ENCODE results near the gene CACNA1E. TPM values are rescaled to one million over a fixed set of nuclear protein-coding genes. Genes with fewer than 3 reads are reported as not detected.

Gene CACNA1E
- total RNA-seq, 1 donor from 2014 or later: not detected

- no peak overlapping the region for H3K27ac ChIP-seq
- H3K4me3 ChIP-seq: no peak overlapping the region
- intact Hi-C loops (cut with DNase I): no loop called here
- no peak for DNase-seq (ENCODE audit: extremely low spot score in 2 of 2)
- no peaks in the 10 kb centered on the region for H3K9me3 ChIP-seq
- H3K36me3 ChIP-seq: no peaks in the 10 kb centered on the region
- no peaks in the 10 kb centered on the region for H3K27me3 ChIP-seq
- no peaks in the 10 kb centered on the region for H3K4me1 ChIP-seq
- TF ChIP-seq POLR2A (IDR thresholded peaks at IDR 0.05): no peak
- no peak for TF ChIP-seq CTCF (IDR thresholded peaks at IDR 0.05)
Observed at GRCh38 chr1:181558416-181558815, 75.1 kb downstream of the CACNA1E start.

- no peak overlapping the region for H3K4me3 ChIP-seq
- no peak overlapping the region for H3K27ac ChIP-seq
- H3K9me3 ChIP-seq: no peaks in the 10 kb centered on the region
- H3K4me1 ChIP-seq: no peaks in the 10 kb centered on the region
- H3K27me3 ChIP-seq: no peaks in the 10 kb centered on the region
- no peaks in the 10 kb centered on the region for H3K36me3 ChIP-seq
- no peak for TF ChIP-seq POLR2AphosphoS5 (IDR thresholded peaks at IDR 0.05; ENCODE audit: insufficient read depth in 1 of 2, low read depth in 1 of 2)
- no peak for TF ChIP-seq CTCF (IDR thresholded peaks at IDR 0.05)
- DNase-seq (ENCODE audit: extremely low spot score in 2 of 2): no peak
- intact Hi-C loops (cut with DNase I): no loop called here
Observed at GRCh38 chr1:181559142-181559541, 75.8 kb downstream of the CACNA1E start.

GRCh38 chr1:181562395-181562794 lies 79.1 kb downstream of the CACNA1E start:
- Histone ChIP-seq H3K4me3 (no peak overlapping the region), H3K9me3 (no peaks in the 10 kb centered on the region), H3K27ac (no peak overlapping the region), H3K4me1 (no peaks in the 10 kb centered on the region), H3K36me3 (no peaks in the 10 kb centered on the region), H3K27me3 (no peaks in the 10 kb centered on the region)
- DNase-seq (ENCODE audit: extremely low spot score in 2 of 2): no peak
- TF ChIP-seq POLR2A (IDR thresholded peaks at IDR 0.05) (no peak), POLR2AphosphoS5 (IDR thresholded peaks at IDR 0.05; ENCODE audit: insufficient read depth in 1 of 2, low read depth in 1 of 2) (no peak), CTCF (IDR thresholded peaks at IDR 0.05) (no peak)
- intact Hi-C loops (cut with DNase I): no loop called here

GRCh38 chr1:181568736-181569135 lies 85.4 kb downstream of the CACNA1E start:
- no peak for DNase-seq (ENCODE audit: extremely low spot score in 2 of 2)
- H3K9me3 ChIP-seq: no peaks in the 10 kb centered on the region
- no peaks in the 10 kb centered on the region for H3K4me1 ChIP-seq
- no peaks in the 10 kb centered on the region for H3K27me3 ChIP-seq
- intact Hi-C loops (cut with DNase I): no loop called here
- H3K27ac ChIP-seq: no peak overlapping the region
- TF ChIP-seq POLR2AphosphoS5 (IDR thresholded peaks at IDR 0.05; ENCODE audit: insufficient read depth in 1 of 2, low read depth in 1 of 2) (no peak), POLR2A (IDR thresholded peaks at IDR 0.05) (no peak), CTCF (IDR thresholded peaks at IDR 0.05) (no peak)
- H3K36me3 ChIP-seq: no peaks in the 10 kb centered on the region
- no peak overlapping the region for H3K4me3 ChIP-seq

- TF ChIP-seq POLR2AphosphoS5 (IDR thresholded peaks at IDR 0.05; ENCODE audit: insufficient read depth in 1 of 2, low read depth in 1 of 2) (no peak), CTCF (IDR thresholded peaks at IDR 0.05) (no peak), POLR2A (IDR thresholded peaks at IDR 0.05) (no peak)
- DNase-seq (ENCODE audit: extremely low spot score in 2 of 2): no peak
- H3K36me3 ChIP-seq: no peaks in the 10 kb centered on the region
- H3K4me3 ChIP-seq: no peak overlapping the region
- H3K4me1 ChIP-seq: no peaks in the 10 kb centered on the region
- intact Hi-C loops (cut with DNase I): no loop called here
- H3K27ac ChIP-seq: no peak overlapping the region
- no peaks in the 10 kb centered on the region for H3K9me3 ChIP-seq
- no peaks in the 10 kb centered on the region for H3K27me3 ChIP-seq
Observed at GRCh38 chr1:181577475-181577874, 94.2 kb downstream of the CACNA1E start.
